Naive B cell (primary cell): ENCODE data around the gene PINLYP. TPM values are rescaled to one million over a fixed set of nuclear protein-coding genes. Genes with fewer than 3 reads are reported as not detected.
A peak's percentile ranks its signal among the peaks of the same experiment; 100 is the strongest.
"Not testable (repeated sequence)": the region's sequence is repeated elsewhere in the genome, so short reads cannot be mapped to it uniquely, and the experiment has no call there.

Experiments
- ATAC-seq, 2 donors: fragments of 150-1000 bp; cut with Tn5 transposase; 2 replicates each; pipeline ENCODE4 v1.10.0; 2021; ENCODE audit warnings: low read depth in 2 of 2, mild to moderate bottlenecking in 2 of 2, moderate library complexity in 2 of 2
- DNase-seq: peaks from one replicate; pipeline ENCODE4 v3.0.0; 2022
- H3K27ac Mint-ChIP-seq, 6 donors: one replicate each; pipeline ENCODE4 v1.8.0; 2020 to 2022; ENCODE audit warnings: mild to moderate bottlenecking in 6 of 6, mixed read lengths in 6 of 6, moderate library complexity in 5 of 6, inconsistent platforms in 2 of 6
- H3K27me3 Mint-ChIP-seq, 3 donors: one replicate each; pipeline ENCODE4 v1.8.0; 2021 to 2022; ENCODE audit warnings: mixed read lengths in 3 of 3, mild to moderate bottlenecking in 1 of 3
- H3K36me3 Mint-ChIP-seq, 2 donors: one replicate each; pipeline ENCODE4 v1.8.0; 2020 to 2022; ENCODE audit warnings: mixed read lengths in 2 of 2, inconsistent platforms in 1 of 2, mild to moderate bottlenecking in 1 of 2
- H3K4me1 Mint-ChIP-seq, 3 donors: one replicate each; pipeline ENCODE4 v1.8.0; 2020 to 2022; ENCODE audit warnings: mixed read lengths in 3 of 3, inconsistent platforms in 1 of 3, mild to moderate bottlenecking in 1 of 3, moderate library complexity in 1 of 3
- H3K4me3 Mint-ChIP-seq, 8 donors: one replicate each; pipeline ENCODE4 v1.8.0; 2020 to 2022; ENCODE audit warnings: mild to moderate bottlenecking in 8 of 8, mixed read lengths in 8 of 8, moderate library complexity in 8 of 8, inconsistent platforms in 2 of 8
- H3K9me3 Mint-ChIP-seq, 7 donors: one replicate each; pipeline ENCODE4 v1.8.0; 2020 to 2022; ENCODE audit warnings: mixed read lengths in 7 of 7, mild to moderate bottlenecking in 5 of 7, inconsistent platforms in 2 of 7, moderate library complexity in 1 of 7
- polyA plus RNA-seq, 6 donors: library from polyadenylated mRNA; unstranded; fragments of 300-500 nt; fragmentation: Illumina TruSeq; gene quantifications; one replicate each; pipeline ENCODE4 v1.2.3, GENCODE V29; 2021; ENCODE audit warnings: low read depth in 6 of 6

Gene PINLYP
- polyA plus RNA-seq, 6 donors from 2014 or later = 1.1 to 2.6 (median 2.0) TPM; not detected in 1

DNA sequence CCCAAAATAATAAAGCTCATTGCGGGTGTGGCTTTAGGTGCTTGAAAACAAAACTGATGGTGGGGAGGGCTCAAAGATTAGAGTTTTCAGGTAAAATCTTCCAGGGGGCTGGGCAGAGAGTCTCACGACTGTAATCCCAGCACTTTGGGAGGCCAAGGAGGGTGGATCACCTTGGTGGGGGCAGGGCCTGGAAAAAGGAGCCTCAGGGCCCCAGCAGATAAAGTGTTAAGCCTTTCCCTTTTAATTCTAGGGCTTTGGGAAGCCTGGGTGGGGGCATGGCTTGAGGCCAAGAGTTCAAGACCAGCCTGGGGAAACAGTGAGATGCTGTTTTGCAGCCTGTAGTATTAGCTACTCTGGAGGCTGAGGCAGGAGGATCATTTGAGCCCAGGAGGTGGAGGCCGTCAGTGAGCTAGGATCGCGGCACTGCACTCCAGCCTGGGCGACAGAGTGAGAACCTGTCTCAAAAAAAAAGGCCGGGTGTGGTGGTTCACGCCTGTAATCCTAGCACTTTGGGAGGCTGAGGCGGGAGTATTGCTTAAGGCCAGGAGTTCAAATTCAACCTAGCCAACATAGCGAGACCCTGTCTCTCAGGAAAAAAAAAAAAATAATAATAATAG lies 18.6 kb downstream of the PINLYP start:
- no peak for DNase-seq
- H3K4me1 Mint-ChIP-seq = peaks cover 51 to 69% (median 66%) of the 10 kb centered on the region in 3 donors
- ATAC-seq = no peak
- H3K27me3 Mint-ChIP-seq = no peaks in the 10 kb centered on the region
- peak overlapping the region in 5 of 6 donors; percentile 25 to 100 (median 97) for H3K27ac Mint-ChIP-seq
- peak overlapping the region; percentile 92 to 98 (median 98) for H3K4me3 Mint-ChIP-seq
- H3K36me3 Mint-ChIP-seq = no peaks in the 10 kb centered on the region
- H3K9me3 Mint-ChIP-seq = no peaks in the 10 kb centered on the region

DNA sequence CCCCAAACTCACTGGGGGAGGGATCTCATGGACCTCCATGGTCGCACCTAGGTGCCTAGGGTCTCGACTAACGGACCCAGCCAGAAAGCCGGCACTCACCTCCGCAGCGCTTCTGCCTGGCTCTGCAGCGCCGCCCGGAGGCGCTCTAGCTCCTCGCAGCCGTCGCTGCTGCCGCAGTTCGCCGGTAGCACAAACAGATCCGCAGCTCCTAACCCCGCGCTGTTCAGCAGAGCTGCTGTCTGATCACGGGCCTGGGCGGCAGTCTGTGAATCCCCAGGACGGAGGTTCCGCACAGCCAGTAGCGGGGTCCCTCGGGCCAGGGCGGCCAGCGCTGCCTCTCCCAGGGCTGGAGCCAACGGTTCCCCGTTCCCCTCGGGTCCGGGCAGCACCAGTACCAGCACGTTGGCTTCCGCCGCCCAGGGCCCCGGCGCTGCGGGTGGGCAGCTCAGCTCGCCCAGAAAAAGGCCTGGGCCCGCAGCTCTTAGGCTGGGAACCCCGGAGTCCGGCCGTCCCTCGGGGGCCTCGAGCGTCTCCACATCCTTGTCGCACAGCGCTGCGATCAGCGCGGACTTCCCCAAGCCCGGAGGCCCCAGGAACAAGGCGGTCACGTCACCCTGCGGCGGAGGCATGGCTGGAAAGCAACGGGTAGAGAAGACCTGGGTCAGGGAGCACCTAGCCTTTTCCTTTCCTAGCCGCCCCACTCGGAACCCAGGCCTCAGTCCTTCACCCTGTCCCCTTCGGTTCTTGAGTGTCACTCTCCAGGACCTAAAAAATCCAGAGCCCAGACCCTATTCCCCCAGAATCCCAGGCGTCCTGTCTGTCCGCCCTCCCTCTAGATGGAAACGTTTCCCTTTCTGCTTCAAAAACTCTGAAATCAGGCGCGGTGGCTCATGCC lies 19.4 kb downstream of the PINLYP start:
- Mint-ChIP-seq H3K27ac (peak overlapping the region; percentile 99 to 100 (median 100)), H3K9me3 (no peaks in the 10 kb centered on the region), H3K4me1 (peaks cover 45 to 66% (median 62%) of the 10 kb centered on the region in 3 donors), H3K36me3 (no peaks in the 10 kb centered on the region), H3K27me3 (no peaks in the 10 kb centered on the region), H3K4me3 (peak overlapping the region; percentile 92 to 98 (median 98))
- DNase-seq (peak; percentile 66), ATAC-seq (peak; percentile 52 to 54)

DNA sequence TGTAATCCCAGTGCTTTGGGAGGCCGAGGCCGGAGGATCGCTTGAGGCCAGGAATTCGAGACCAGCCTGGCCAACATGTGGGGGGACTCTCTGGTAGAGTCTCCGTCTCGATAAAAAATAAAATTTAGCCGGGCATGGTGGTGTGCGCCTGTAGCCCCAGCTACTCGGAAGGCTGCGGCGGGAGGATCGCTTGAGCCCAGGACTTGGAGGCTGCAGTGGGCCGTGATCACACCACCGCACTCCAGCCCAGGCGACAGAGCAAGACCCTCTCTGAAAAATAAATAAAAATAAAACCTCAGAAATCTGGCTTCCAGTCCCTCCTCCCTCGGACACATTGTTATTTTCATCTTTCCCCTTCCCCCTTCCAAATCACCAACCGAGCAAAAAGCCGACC lies 20.0 kb downstream of the PINLYP start:
- Mint-ChIP-seq H3K9me3 (no peaks in the 10 kb centered on the region), H3K27me3 (no peaks in the 10 kb centered on the region), H3K36me3 (no peaks in the 10 kb centered on the region), H3K27ac (peak overlapping the region; percentile 99 to 100 (median 100)), H3K4me1 (peaks cover 41 to 59% (median 55%) of the 10 kb centered on the region in 3 donors), H3K4me3 (peak overlapping the region; percentile 92 to 98 (median 98))
- ATAC-seq = peak; percentile 17 to 18
- no peak for DNase-seq

DNA sequence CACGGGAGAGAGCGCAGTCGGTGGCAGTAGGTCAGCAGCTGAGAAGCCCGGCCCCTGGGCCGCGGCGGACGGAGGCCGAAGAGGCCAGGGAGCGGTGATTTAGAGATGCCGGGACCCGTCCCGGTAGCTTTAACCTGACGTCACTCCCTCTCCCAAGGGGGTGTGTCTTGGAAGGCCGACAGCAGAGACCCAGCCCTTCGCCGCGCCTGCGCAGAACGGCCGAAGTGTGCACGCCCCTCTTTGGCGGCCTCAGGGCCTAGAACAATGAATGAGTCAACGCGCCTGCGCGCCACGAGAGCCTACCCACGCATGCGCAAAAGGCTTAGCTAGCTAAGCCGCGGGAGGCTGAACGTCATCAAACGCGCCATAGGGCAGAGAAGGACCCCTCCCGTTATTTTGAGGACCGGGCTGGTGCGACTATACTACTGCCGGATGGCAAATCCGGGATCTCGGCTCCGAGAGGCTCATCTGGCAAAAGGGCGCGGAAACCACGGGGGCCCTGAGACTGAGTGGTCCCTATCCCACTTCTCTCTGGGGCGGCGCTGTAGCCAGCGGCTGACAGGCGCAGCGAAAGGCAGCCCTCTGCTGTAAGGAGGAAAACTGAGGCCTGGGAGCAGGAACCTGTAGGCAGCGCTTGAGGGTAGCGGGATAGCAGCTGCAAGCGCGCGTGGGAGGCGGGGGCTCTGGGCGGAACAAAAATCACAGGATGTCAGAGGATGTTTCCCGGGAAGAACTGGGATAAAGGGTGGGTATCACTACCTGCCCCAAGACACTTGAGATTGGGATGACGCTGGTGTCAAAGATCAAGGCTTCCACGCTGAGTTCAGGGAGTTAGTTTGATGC lies 20.6 kb downstream of the PINLYP start, which contains the start of the genes IRGQ and ZNF576:
Gene IRGQ (minus strand): TSS at position 136 of the 843 bp plus-strand sequence. CDS start 796 bp downstream, outside the sequence.
Gene ZNF576 (plus strand): TSS at position 597 of the 843 bp plus-strand sequence. CDS start 514 bp downstream, outside the sequence.
- Mint-ChIP-seq H3K36me3 (no peaks in the 10 kb centered on the region), H3K9me3 (no peaks in the 10 kb centered on the region), H3K4me3 (peak within 1 kb of the TSS; percentile 92 to 98 (median 98)), H3K27me3 (no peaks in the 10 kb centered on the region), H3K27ac (peak within 1 kb of the TSS; percentile 99 to 100 (median 100)), H3K4me1 (peaks cover 38 to 53% (median 49%) of the 10 kb centered on the region in 3 donors)
- ATAC-seq (peak; percentile 74 to 77), DNase-seq (peak; percentile 99)

DNA sequence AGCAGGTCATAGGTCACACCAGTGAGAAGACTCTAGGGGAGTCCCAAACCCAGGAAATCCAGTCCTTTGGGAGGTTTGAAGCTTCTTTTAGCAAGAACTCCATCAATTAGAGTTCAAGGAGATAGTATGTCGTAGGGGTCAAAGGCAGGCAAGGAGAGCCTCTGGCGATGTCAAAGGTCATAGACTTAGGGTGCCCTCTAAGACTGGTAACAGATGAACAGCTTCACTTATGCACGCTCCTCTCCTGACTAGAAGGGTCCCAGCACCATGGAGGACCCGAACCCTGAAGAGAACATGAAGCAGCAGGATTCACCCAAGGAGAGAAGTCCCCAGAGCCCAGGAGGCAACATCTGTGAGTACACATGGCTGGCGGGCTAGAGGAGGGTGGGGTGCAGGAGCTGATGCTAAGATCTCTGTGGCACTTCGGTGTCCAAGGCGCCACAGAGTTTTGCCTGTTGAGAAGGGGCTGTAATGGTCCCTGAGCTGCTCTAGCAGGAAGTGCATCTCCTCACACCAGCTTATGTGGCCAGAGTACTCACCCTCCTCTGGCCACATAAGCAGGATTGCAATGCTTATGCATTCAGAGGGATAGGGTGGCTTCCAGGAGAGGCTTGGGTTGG lies 21.4 kb downstream of the PINLYP start:
- no peaks in the 10 kb centered on the region for H3K9me3 Mint-ChIP-seq
- peaks cover 38 to 53% (median 48%) of the 10 kb centered on the region in 3 donors for H3K4me1 Mint-ChIP-seq

DNA sequence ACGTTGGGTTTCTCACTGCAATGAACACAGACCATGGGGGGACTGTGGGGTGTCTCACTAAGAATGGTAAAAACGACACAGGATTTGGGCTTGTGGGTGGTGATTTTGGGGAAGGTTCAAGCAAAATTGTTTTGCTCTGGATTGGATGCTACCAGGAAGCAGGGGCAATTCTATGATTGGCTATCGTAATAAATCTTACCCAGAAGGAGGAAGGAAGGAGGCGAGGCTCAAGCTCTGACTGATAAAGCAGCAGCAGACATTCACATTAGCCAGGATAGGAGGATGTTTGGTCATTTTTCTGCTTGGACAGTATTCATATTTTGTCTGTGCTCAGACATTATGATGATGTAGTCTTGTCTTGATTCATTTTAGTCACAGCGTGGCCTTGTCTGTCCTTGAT lies 22.3 kb downstream of the PINLYP start:
- H3K27ac Mint-ChIP-seq = peak overlapping the region; percentile 21 to 100 (median 100)
- no peaks in the 10 kb centered on the region for H3K9me3 Mint-ChIP-seq
- H3K4me3 Mint-ChIP-seq = peak overlapping the region in 6 of 8 donors; percentile 92 to 98 (median 97)
- ATAC-seq (no peak), DNase-seq (no peak)
- peaks cover 35 to 53% (median 48%) of the 10 kb centered on the region in 3 donors for H3K4me1 Mint-ChIP-seq
- H3K36me3 Mint-ChIP-seq = no peaks in the 10 kb centered on the region
- H3K27me3 Mint-ChIP-seq = no peaks in the 10 kb centered on the region

More for the DNA sequence above, 21.4 kb downstream of the PINLYP start:
- H3K27ac Mint-ChIP-seq = peak overlapping the region; percentile 99 to 100 (median 100)
- ATAC-seq (no peak), DNase-seq (no peak)
- no peaks in the 10 kb centered on the region for H3K27me3 Mint-ChIP-seq
- no peaks in the 10 kb centered on the region for H3K36me3 Mint-ChIP-seq
- peak overlapping the region; percentile 92 to 98 (median 98) for H3K4me3 Mint-ChIP-seq

DNA sequence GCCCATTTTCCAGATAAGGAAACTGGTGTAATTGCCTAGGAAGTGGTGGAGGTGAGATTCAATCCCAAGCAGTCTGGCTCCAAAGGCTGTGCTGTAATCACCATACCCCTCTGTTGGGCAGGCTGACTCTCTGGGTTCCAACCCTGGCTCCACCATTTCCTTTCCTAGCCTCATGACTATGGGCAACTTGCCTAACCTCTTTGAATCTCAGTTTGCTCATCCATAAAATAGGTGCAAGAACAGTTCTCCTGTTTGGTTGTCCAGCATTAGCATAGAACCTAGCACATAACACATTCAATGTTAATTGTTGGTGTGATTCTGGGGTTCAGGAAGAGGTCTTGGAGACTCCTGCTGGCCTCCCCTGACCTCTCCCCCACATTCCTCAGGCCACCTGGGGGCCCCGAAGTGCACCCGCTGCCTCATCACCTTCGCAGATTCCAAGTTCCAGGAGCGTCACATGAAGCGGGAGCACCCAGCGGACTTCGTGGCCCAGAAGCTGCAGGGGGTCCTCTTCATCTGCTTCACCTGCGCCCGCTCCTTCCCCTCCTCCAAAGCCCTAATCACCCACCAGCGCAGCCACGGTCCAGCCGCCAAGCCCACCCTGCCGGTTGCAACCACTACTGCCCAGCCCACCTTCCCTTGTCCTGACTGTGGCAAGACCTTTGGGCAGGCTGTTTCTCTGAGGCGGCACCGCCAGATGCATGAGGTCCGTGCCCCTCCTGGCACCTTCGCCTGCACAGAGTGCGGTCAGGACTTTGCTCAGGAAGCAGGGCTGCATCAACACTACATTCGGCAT lies 23.0 kb downstream of the PINLYP start:
- Mint-ChIP-seq H3K9me3 (no peaks in the 10 kb centered on the region), H3K27ac (peak overlapping the region in 3 of 6 donors; percentile 58 to 81 (median 74)), H3K36me3 (no peaks in the 10 kb centered on the region), H3K4me3 (peak overlapping the region in 3 of 8 donors; percentile 12 to 92 (median 34)), H3K4me1 (peaks cover 29 to 51% (median 41%) of the 10 kb centered on the region in 3 donors), H3K27me3 (no peaks in the 10 kb centered on the region)
- no peak for ATAC-seq
- no peak for DNase-seq

DNA sequence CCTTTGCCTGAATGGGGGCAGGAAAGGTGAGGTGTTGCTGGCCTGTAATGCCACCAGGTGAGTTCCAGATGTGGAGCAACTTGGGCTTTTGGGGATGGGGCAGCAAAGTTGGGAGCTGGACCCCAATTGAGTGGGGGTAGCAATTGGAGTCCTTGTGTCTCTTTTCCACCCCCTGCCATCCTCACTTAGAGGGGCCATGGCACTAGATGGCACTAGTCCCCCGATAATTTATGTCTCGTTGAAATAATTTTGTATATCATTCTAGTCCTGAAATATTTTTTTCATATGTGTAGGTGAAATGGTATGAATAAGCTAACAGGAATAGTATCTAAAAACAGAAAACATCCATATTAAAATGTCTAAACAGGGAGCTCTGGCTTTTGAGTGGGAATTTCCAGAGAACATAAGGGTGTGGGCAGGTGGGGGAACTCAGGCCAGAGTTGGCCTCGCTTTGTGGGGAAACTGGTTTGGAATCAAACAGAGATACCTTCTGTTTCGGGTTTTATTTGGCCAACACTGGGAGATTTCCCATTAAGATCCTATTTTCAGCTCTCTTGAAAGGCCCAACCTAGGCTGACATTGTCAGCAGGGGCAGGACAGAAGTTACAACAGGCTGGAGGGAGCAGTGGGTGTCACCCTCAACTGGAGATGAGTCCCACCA lies 24.2 kb downstream of the PINLYP start:
- Mint-ChIP-seq H3K36me3 (no peaks in the 10 kb centered on the region), H3K9me3 (no peaks in the 10 kb centered on the region), H3K27me3 (no peaks in the 10 kb centered on the region), H3K4me1 (peaks cover 30 to 56% (median 46%) of the 10 kb centered on the region in 3 donors), H3K4me3 (peak overlapping the region in 1 of 8 donors; percentile 30), H3K27ac (peak overlapping the region in 2 of 6 donors; percentile 15 to 16)
- no peak for ATAC-seq
- no peak for DNase-seq

DNA sequence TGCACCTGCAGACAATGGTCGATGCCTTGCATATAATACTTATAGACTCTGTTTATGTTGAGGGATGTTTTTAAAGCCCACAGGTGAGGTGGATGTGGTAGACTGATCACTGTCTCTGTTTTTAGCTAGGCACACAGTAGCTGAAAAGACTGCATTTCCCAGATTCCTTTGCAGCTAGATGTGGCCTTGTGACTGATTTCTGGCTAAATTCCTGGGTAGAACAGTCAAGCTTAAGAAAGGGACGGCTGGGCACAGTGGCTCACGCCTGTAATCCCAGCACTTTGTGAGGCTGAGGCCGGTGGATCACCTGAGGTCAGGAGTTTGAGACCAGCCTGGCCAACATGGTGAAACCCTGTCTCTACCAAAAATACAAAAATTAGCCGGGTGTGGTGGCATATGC lies 24.7 kb downstream of the PINLYP start:
- ATAC-seq, H3K9me3 Mint-ChIP-seq, H3K36me3 Mint-ChIP-seq, H3K27me3 Mint-ChIP-seq, H3K4me3 Mint-ChIP-seq, H3K27ac Mint-ChIP-seq, DNase-seq: not testable (repeated sequence)
- peaks cover 27 to 53% (median 49%) of the 10 kb centered on the region in 3 donors for H3K4me1 Mint-ChIP-seq

DNA sequence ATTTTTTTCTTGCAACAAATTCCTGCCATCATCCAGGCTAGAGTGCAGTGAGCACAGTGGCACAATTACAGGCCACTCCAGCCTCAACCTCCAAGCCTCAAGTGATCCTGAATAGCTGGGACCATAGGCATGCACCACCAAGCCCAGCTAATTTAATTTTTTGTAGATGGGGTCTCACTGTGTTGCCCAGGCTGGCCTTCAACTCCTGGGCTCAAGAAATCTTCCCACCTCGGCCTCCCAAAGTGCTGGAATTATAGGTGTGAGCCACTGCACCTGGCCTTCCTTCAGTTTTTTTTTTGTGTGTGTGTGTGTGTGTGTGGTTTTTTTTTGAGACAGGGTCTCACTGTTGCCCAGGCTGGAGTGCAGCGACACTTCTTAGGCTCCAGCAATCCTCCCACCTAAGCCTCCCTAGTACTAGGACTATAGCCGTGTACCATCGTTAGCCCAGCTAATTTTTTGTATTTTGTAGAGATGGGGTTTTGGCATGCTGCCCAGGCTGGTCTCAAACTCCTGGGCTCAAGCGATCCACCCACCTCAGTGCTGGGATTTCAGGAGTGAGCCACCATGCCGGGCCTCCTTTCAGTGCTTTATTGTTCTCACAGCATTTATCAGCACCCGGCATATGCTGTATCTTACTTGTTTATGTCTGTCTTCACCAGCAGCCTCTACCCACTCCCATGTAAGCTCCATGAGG lies 30.4 kb downstream of the PINLYP start:
- H3K36me3 Mint-ChIP-seq = no peaks in the 10 kb centered on the region
- H3K27ac Mint-ChIP-seq = peak overlapping the region in 2 of 6 donors; percentile 51 to 66
- H3K4me3 Mint-ChIP-seq = no peak overlapping the region
- H3K9me3 Mint-ChIP-seq = no peaks in the 10 kb centered on the region
- H3K4me1 Mint-ChIP-seq = peaks cover 29 to 34% (median 30%) of the 10 kb centered on the region in 3 donors
- ATAC-seq (no peak), DNase-seq (no peak)
- no peaks in the 10 kb centered on the region for H3K27me3 Mint-ChIP-seq
